ENCODE results near the gene PWWP2B. TPM values are rescaled to one million over a fixed set of nuclear protein-coding genes. Genes with fewer than 3 reads are reported as not detected.

The PWWP2B gene
- total and polyA plus RNA-seq, 11 donors: 10.5 to 23.5 (median 15.3) TPM

DNA sequence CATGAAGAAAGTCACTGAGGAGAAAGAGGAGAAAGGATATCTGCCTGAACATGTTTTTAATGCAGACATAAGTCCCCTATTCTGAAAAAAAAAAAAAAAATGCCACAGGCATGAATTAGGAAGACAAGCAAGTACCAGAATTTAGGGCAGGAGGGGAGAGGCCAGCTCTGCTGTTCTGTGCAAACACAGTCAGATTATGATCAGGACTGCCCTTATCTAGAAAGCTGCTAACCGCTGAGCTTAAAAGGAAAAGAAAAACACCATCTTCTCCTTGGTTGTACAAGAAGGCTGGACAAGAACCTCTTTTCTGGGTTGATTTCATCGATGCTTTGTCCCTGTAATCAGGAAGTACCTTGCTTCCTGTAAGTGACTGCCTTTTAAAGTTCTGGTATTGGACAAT is 15.3 kb upstream of the PWWP2B start:
- no peak overlapping the region for H3K27ac ChIP-seq
- ATAC-seq (no peak), DNase-seq (peak in 1 of 5 donors; percentile 5)
- H3K27me3 ChIP-seq: no peaks in the 10 kb centered on the region
- peaks cover 0 to 8% (median 0%) of the 10 kb centered on the region in 12 donors for H3K4me1 ChIP-seq
- H3K4me3 ChIP-seq: no peak overlapping the region
- peaks cover 0 to 9% (median 0%) of the 10 kb centered on the region in 12 donors for H3K9me3 ChIP-seq
- TF ChIP-seq CTCF (IDR thresholded peaks at IDR 0.05) (no peak), POLR2A (IDR thresholded peaks at IDR 0.05) (no peak)
- WGBS, 4 donors: 57 to 77% (median 64%) methylated on average over 2 of the region's 2 CpGs
- intact Hi-C loops (cut with DNase I): loop anchor here in 2 of 10 donors (10.0 kb wide), 1 partner anchor 263 kb away; no protein-coding TSS in a partner anchor
- H3K36me3 ChIP-seq: no peaks in the 10 kb centered on the region

DNA sequence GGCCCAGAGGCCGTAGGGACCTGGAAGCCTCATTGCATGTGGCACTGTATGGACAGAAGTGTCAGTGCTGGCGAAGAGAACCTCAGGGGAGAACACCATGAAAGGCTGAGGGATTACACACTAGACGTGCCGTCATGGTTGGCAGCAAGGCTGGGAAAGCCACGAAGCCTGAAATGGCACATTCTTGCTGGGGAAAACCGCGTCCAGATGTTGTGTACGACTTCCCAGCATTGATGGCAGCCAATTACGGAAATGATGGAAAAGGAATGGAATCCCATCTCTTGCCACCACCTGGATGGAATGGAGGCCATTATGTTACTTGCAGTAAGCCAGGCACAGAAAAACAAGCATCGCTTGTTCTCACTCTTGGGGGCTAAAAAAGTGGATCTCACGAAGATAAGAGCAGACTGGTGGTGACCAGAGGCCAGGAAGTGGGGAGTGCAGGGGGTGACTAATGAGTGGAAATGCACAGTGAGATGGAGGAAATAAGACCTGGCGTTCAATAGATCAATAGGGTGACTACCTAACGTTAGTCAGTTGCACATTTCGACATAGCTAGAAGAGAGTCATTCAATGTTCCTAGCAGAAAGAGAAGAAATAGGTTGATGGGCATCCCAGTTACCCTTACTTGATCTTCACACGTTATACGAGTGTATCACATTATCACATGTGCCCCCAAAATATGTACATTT is 14.6 kb upstream of the PWWP2B start:
- H3K9me3 ChIP-seq: peaks cover 0 to 9% (median 0%) of the 10 kb centered on the region in 12 donors
- WGBS, 4 donors: 82 to 90% (median 89%) methylated on average over 16 of the region's 16 CpGs
- intact Hi-C loops (cut with DNase I): loop anchor here in 2 of 10 donors (10.0 kb wide), 1 partner anchor 262 kb away; no protein-coding TSS in a partner anchor
- H3K27me3 ChIP-seq: no peaks in the 10 kb centered on the region
- TF ChIP-seq CTCF (IDR thresholded peaks at IDR 0.05) (no peak), POLR2A (IDR thresholded peaks at IDR 0.05) (no peak)
- H3K4me1 ChIP-seq: peaks cover 0 to 8% (median 0%) of the 10 kb centered on the region in 12 donors
- no peak for ATAC-seq
- H3K27ac ChIP-seq: no peak overlapping the region
- no peaks in the 10 kb centered on the region for H3K36me3 ChIP-seq
- H3K4me3 ChIP-seq: no peak overlapping the region
- DNase-seq: peak in 1 of 5 donors; percentile 18

DNA sequence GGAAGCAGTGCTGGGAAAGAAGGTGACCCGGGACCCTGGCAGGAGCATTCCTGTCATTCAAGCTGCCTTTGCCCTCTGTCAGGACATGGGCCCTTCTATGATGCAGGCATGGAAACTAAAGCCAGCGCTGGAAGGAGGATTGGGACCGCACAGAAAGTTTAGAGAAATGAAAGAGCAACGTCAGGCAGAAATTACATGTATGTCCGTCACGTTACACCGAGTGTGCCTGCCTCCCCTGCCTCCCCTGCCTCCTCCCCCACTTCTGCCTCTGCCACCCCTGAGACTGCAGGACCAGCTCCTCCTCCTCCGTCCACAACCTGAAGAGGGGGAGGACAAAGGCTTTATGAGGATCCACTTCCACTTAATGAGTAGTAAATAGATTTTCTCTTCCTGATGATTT is 13.9 kb upstream of the PWWP2B start:
- intact Hi-C loops (cut with DNase I): loop anchor here in 2 of 10 donors (10.0 kb wide), 1 partner anchor 262 kb away; no protein-coding TSS in a partner anchor
- WGBS, 4 donors: 78 to 84% (median 81%) methylated on average over 8 of the region's 8 CpGs
- H3K9me3 ChIP-seq: peaks cover 0 to 9% (median 0%) of the 10 kb centered on the region in 12 donors

GRCh38 chr10:132383751-132384196 is 13.2 kb upstream of the PWWP2B start:
- DNase-seq (peak in 2 of 5 donors; percentile 19 to 28), ATAC-seq (no peak)
- TF ChIP-seq CTCF (IDR thresholded peaks at IDR 0.05): no peak
- TF ChIP-seq POLR2A (IDR thresholded peaks at IDR 0.05): no peak
- peaks cover 0 to 9% (median 0%) of the 10 kb centered on the region in 12 donors for H3K9me3 ChIP-seq
- H3K36me3 ChIP-seq: no peaks in the 10 kb centered on the region
- no peak overlapping the region for H3K4me3 ChIP-seq
- 61 to 71% (median 65%) methylated on average over 8 to 13 of the region's 13 CpGs for WGBS, 4 donors
- no peaks in the 10 kb centered on the region for H3K27me3 ChIP-seq
- H3K4me1 ChIP-seq: peaks cover 0 to 14% (median 2%) of the 10 kb centered on the region in 12 donors
- no peak overlapping the region for H3K27ac ChIP-seq
- intact Hi-C loops (cut with DNase I): loop anchor here in 2 of 10 donors (10.0 kb wide), 1 partner anchor 261 kb away; no protein-coding TSS in a partner anchor

More for the DNA sequence above, 13.9 kb upstream of the PWWP2B start:
- H3K36me3 ChIP-seq: no peaks in the 10 kb centered on the region
- H3K27me3 ChIP-seq: no peaks in the 10 kb centered on the region
- H3K4me3 ChIP-seq: no peak overlapping the region
- ATAC-seq: no peak
- no peak overlapping the region for H3K27ac ChIP-seq
- TF ChIP-seq POLR2A (IDR thresholded peaks at IDR 0.05): no peak
- H3K4me1 ChIP-seq: peaks cover 0 to 13% (median 2%) of the 10 kb centered on the region in 12 donors
- peak in 1 of 5 donors; percentile 28 for DNase-seq

Data from heart left ventricle (tissue), 16 donors.